Ectodermal cell (in vitro differentiated cells): ENCODE data around the gene DIP2C.

ENCODE experiments used
- H3K27ac ChIP-seq: 2 replicates; pipeline ENCODE4 v1.7.0; 2013; ENCODE audit warnings: mild to moderate bottlenecking, low read depth, low read length; ENCODE audit not compliant: insufficient read depth, poor library complexity, severe bottlenecking
- H3K27me3 ChIP-seq: 2 replicates; pipeline ENCODE4 v1.7.0; 2013; ENCODE audit warnings: mild to moderate bottlenecking, low read length; ENCODE audit not compliant: insufficient read depth, control insufficient read depth, poor library complexity, severe bottlenecking
- H3K36me3 ChIP-seq: one replicate; pipeline ENCODE4 v1.7.0; 2013; ENCODE audit warnings: low read length; ENCODE audit not compliant: control insufficient read depth, insufficient read depth
- H3K4me1 ChIP-seq: one replicate; pipeline ENCODE4 v1.7.0; 2013; ENCODE audit warnings: low read length; ENCODE audit not compliant: control insufficient read depth, insufficient read depth
- H3K4me3 ChIP-seq: 2 replicates; pipeline ENCODE4 v1.7.0; 2013; ENCODE audit warnings: low read depth, low read length, control low read depth; ENCODE audit not compliant: insufficient read depth
- H3K9me3 ChIP-seq: 2 replicates; pipeline ENCODE4 v1.7.0; 2013; ENCODE audit warnings: mild to moderate bottlenecking, low read length, moderate library complexity; ENCODE audit not compliant: control insufficient read depth
- WGBS, 2 experiments: methylation state at CpG; one replicate each; pipeline ENCODE4 v1.1.7; 2013; ENCODE audit warnings: missing lambda C conversion rate in 2 of 2; 5-methylcytosine and 5-hydroxymethylcytosine counted together

DIP2C gene

GRCh38 chr10:677750-678661 is 11.5 kb downstream of the DIP2C start:
- H3K27me3 ChIP-seq: no peaks in the 10 kb centered on the region
- WGBS, 2 experiments: 90 to 92% methylated on average over 22 of the region's 22 CpGs
- no peaks in the 10 kb centered on the region for H3K36me3 ChIP-seq
- no peaks in the 10 kb centered on the region for H3K9me3 ChIP-seq
- no peaks in the 10 kb centered on the region for H3K4me1 ChIP-seq
- H3K27ac ChIP-seq: no peak overlapping the region
- no peak overlapping the region for H3K4me3 ChIP-seq

GRCh38 chr10:677038-677437 is 12.4 kb downstream of the DIP2C start:
- no peaks in the 10 kb centered on the region for H3K4me1 ChIP-seq
- H3K36me3 ChIP-seq: no peaks in the 10 kb centered on the region
- no peaks in the 10 kb centered on the region for H3K9me3 ChIP-seq
- no peak overlapping the region for H3K4me3 ChIP-seq
- H3K27me3 ChIP-seq: no peaks in the 10 kb centered on the region
- WGBS, 2 experiments: 100% methylated on average over 1 of the region's 1 CpG; no CpG with 5 or more reads in 1 of the 2 experiments
- H3K27ac ChIP-seq: no peak overlapping the region

DNA sequence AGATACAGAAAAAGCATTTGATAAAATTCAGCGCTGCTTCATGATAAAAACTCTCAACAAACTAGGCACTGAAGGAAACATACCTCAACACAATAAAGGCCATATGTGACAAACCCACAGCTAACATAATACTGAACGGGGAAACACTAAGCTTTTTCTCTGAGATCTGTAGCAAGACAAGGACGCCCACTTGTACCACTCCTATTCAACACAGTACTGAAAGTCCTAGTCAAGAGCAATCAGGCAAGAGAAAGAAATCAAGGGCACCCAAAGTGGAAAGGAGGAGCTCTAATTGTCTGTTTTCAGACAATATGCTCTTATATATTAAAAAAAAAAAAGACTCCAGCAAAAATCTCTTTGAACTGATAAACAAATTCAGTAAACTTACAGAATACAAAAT is 13.3 kb downstream of the DIP2C start:
- no peaks in the 10 kb centered on the region for H3K9me3 ChIP-seq
- no peak overlapping the region for H3K27ac ChIP-seq
- H3K36me3 ChIP-seq: no peaks in the 10 kb centered on the region
- WGBS, 2 experiments: 82 to 83% methylated on average over 3 of the region's 3 CpGs
- no peaks in the 10 kb centered on the region for H3K27me3 ChIP-seq
- no peaks in the 10 kb centered on the region for H3K4me1 ChIP-seq
- no peak overlapping the region for H3K4me3 ChIP-seq

DNA sequence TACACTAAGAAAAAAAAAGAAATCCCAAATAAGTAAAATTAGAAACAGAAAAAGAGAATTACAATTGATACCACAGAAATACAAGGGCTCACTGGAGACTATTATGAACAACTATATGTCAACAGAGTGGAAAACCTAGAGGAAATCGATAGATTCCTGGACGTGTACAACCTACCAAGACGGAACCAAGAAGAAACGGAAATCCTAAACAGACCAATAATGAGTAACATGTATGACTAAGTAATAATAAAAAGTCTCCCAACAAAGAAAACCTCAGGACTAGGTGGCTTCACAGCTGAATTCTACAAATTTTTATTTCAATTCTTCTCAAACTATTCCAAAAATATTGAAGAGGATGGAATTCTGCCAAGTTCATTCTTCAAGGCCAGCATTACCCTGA is 13.9 kb downstream of the DIP2C start:
- no peaks in the 10 kb centered on the region for H3K36me3 ChIP-seq
- 98 to 100% methylated on average over 2 to 4 of the region's 4 CpGs for WGBS, 2 experiments
- H3K27me3 ChIP-seq: no peaks in the 10 kb centered on the region
- H3K27ac ChIP-seq: no peak overlapping the region
- no peaks in the 10 kb centered on the region for H3K4me1 ChIP-seq
- no peaks in the 10 kb centered on the region for H3K9me3 ChIP-seq
- H3K4me3 ChIP-seq: no peak overlapping the region

DNA sequence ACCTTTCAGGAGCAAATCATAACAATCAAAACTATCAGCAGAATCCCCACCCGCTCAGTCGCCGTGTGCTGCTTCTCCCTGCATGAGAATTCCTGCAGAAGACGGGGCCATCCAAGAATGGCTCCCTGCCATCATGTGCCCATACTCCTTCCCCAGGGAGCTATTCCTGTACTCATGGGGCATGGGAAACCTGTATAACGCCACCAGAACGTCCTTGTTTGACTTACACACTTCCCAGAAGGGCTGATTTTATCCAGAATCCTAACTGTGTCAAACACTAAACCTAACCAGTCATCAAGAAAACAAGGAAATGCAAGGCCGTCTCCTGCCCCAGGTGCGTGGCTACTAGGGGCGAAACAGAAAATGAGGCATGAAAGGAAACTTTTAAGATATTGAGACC is 16.0 kb downstream of the DIP2C start:
- H3K27me3 ChIP-seq: no peaks in the 10 kb centered on the region
- no peak overlapping the region for H3K4me3 ChIP-seq
- 78 to 81% methylated on average over 9 of the region's 9 CpGs for WGBS, 2 experiments
- no peak overlapping the region for H3K27ac ChIP-seq
- H3K36me3 ChIP-seq: no peaks in the 10 kb centered on the region
- no peaks in the 10 kb centered on the region for H3K4me1 ChIP-seq
- H3K9me3 ChIP-seq: no peaks in the 10 kb centered on the region

GRCh38 chr10:672992-673391 is 16.5 kb downstream of the DIP2C start:
- H3K27ac ChIP-seq: no peak overlapping the region
- WGBS, 2 experiments: 85 to 90% methylated on average over 5 of the region's 5 CpGs
- no peaks in the 10 kb centered on the region for H3K36me3 ChIP-seq
- no peaks in the 10 kb centered on the region for H3K4me1 ChIP-seq
- no peaks in the 10 kb centered on the region for H3K9me3 ChIP-seq
- no peak overlapping the region for H3K4me3 ChIP-seq
- H3K27me3 ChIP-seq: no peaks in the 10 kb centered on the region

- H3K27ac ChIP-seq: no peak overlapping the region
- H3K36me3 ChIP-seq: no peaks in the 10 kb centered on the region
- H3K9me3 ChIP-seq: no peaks in the 10 kb centered on the region
- H3K4me3 ChIP-seq: no peak overlapping the region
- H3K4me1 ChIP-seq: no peaks in the 10 kb centered on the region
- 95% methylated on average over 24 of the region's 24 CpGs for WGBS, 2 experiments
- H3K27me3 ChIP-seq: no peaks in the 10 kb centered on the region
Measured at GRCh38 chr10:672203-672602, 17.3 kb downstream of the DIP2C start.

DNA sequence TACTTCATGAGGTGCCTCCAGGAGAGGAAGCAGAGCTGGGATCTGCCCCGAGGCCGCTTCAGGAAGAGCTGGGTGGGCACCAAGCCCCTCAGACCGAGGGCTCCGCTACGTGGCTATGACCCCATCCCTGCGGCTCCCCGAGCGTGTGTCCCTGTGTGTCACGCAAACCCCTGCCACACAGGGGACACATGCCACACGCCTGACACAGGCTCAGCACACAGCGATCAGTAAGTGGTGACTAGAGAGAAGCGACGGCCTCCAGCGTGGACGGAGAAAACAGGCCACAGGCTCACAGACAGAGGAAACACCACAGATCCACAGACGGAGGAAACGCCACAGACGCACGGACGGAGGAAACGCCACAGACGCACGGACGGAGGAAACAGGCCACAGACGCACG is 18.5 kb downstream of the DIP2C start:
- WGBS, 2 experiments: 91 to 93% methylated on average over 26 of the region's 26 CpGs
- no peaks in the 10 kb centered on the region for H3K36me3 ChIP-seq
- no peak overlapping the region for H3K4me3 ChIP-seq
- H3K27me3 ChIP-seq: no peaks in the 10 kb centered on the region
- no peaks in the 10 kb centered on the region for H3K9me3 ChIP-seq
- H3K4me1 ChIP-seq: no peaks in the 10 kb centered on the region
- H3K27ac ChIP-seq: peak overlapping the region; percentile 12

GRCh38 chr10:670038-670437 is 19.4 kb downstream of the DIP2C start:
- Histone ChIP-seq H3K36me3 (no peaks in the 10 kb centered on the region), H3K9me3 (no peaks in the 10 kb centered on the region), H3K4me1 (no peaks in the 10 kb centered on the region), H3K4me3 (no peak overlapping the region), H3K27ac (no peak overlapping the region), H3K27me3 (no peaks in the 10 kb centered on the region)
- 88 to 89% methylated on average over 19 of the region's 19 CpGs for WGBS, 2 experiments

- 89 to 91% methylated on average over 17 of the region's 17 CpGs for WGBS, 2 experiments
- Histone ChIP-seq H3K4me1 (peaks cover 4% of the 10 kb centered on the region), H3K4me3 (no peak overlapping the region), H3K9me3 (no peaks in the 10 kb centered on the region), H3K27ac (no peak overlapping the region), H3K27me3 (no peaks in the 10 kb centered on the region), H3K36me3 (no peaks in the 10 kb centered on the region)
Measured at GRCh38 chr10:668786-669485, 20.5 kb downstream of the DIP2C start.
